Testis (tissue), 3 donors: ENCODE measurements around the gene CEACAM16. TPM values are rescaled to one million over a fixed set of nuclear protein-coding genes. Genes with fewer than 3 reads are reported as not detected.

Experiments
- DNase-seq: peaks from one replicate; pipeline ENCODE4 v3.0.0-alpha.2; 2019
- H3K27ac ChIP-seq, 2 donors: fragments of 200-600 bp; sonication (generic); one replicate each; pipeline ENCODE4 v1.5.1; 2019
- H3K27me3 ChIP-seq: fragments of 200-600 bp; sonication (generic); one replicate; pipeline ENCODE4 v1.5.1; 2019
- H3K36me3 ChIP-seq: fragments of 200-600 bp; sonication (generic); one replicate; pipeline ENCODE4 v1.5.1; 2017; ENCODE audit warnings: low read depth; ENCODE audit errors: missing control alignments
- H3K4me1 ChIP-seq: fragments of 200-600 bp; sonication (generic); one replicate; pipeline ENCODE4 v1.5.1; 2019
- H3K4me3 ChIP-seq, 2 donors: fragments of 200-600 bp; sonication (generic); one replicate each; pipeline ENCODE4 v1.5.1; 2017 to 2019
- H3K9me3 ChIP-seq: fragments of 200-600 bp; sonication (generic); one replicate; pipeline ENCODE4 v1.5.1; 2017
- CTCF ChIP-seq, 3 experiments: fragments of 450-650 bp in 2 of 3; fragments of 200-600 bp in 1 of 3; sonication (generic) in 1 of 3; IDR thresholded peaks; one replicate each; pipeline ENCODE4 v1.5.1; 2016 to 2019; ENCODE audit warnings: antibody characterized with exemption in 3 of 3, mild to moderate bottlenecking in 2 of 3, moderate library complexity in 1 of 3
- POLR2A ChIP-seq: fragments of 450-650 bp; IDR thresholded peaks from one replicate; pipeline ENCODE4 v1.6.1; 2017; ENCODE audit warnings: antibody characterized with exemption, mild to moderate bottlenecking, moderate library complexity
- WGBS, 2 donors: methylation state at CpG; one replicate each; pipeline ENCODE4 v1.1.5; 2018; 5-methylcytosine and 5-hydroxymethylcytosine counted together
- intact Hi-C: fragments of 100-400 bp; cut with DNase I; formaldehyde crosslinking; loops from one replicate; pipeline ENCODE4 v1.15.1; 2023; ENCODE audit warnings: low total_unique reads
- polyA plus RNA-seq: library from polyadenylated mRNA; stranded (reverse); fragments of 350-450 nt; fragmentation: Illumina TruSeq; extraction: RNeasy Lipid Tissue Mini Kit (QIAGEN cat#74804); gene quantifications from one replicate; pipeline ENCODE4 v1.2.3, GENCODE V29; 2014; ENCODE audit warnings: low read depth, low replicate concordance; ENCODE audit not compliant: insufficient read depth
- total RNA-seq, 2 donors: library from RNA; depleted of rRNA; stranded (reverse); fragments of >200 nt; gene quantifications; one replicate each; pipeline ENCODE4 v1.2.3, GENCODE V29; 2016

Gene CEACAM16
- total and polyA plus RNA-seq, 3 donors from 2014 or later, result 0.50 TPM; not detected in 2

GRCh38 chr19:44738603-44739558 is 39.9 kb downstream of the CEACAM16 start:
- H3K27ac ChIP-seq, result no peak overlapping the region
- peaks cover 37% of the 10 kb centered on the region for H3K4me1 ChIP-seq
- no peak for DNase-seq
- no peaks in the 10 kb centered on the region for H3K36me3 ChIP-seq
- intact Hi-C loops, result no loop called here
- H3K27me3 ChIP-seq, result no peaks in the 10 kb centered on the region
- TF ChIP-seq CTCF (IDR thresholded peaks at IDR 0.05), result no peak
- TF ChIP-seq POLR2A, result no peak
- 74 to 85% methylated on average over 10 to 11 of the region's 11 CpGs for WGBS, 2 donors
- no peak overlapping the region for H3K4me3 ChIP-seq
- no peaks in the 10 kb centered on the region for H3K9me3 ChIP-seq

- DNase-seq, result no peak
- peaks cover 46% of the 10 kb centered on the region for H3K4me1 ChIP-seq
Observed at GRCh38 chr19:44740351-44740824, 41.4 kb downstream of the CEACAM16 start.

DNA sequence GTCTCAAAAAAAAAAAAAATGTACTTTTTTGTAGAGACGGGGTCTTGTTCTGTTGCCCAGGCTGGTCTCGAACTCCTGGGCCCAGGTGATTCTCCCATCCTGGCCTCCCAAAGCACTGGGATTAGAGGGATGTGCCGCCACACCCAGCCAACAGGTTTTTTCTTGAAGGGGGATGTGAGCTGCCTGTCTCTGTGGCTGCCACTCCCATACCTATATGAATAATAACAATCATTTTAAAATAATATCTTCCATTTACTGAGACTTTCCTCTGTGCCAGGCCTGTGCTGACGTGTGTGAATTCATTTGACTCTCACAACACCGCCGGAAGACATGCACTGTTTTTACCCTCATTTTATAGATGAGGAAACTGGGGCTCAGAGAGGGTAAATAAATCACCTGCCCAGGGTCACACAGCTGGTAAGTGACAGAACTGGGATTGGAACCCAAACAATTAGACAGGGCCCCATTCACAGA is 42.3 kb downstream of the CEACAM16 start:
- 60 to 62% methylated on average over 6 of the region's 6 CpGs for WGBS, 2 donors
- TF ChIP-seq CTCF (IDR thresholded peaks at IDR 0.05), result no peak
- TF ChIP-seq POLR2A, result no peak
- intact Hi-C loops, result no loop called here
- Histone ChIP-seq H3K27ac (peak overlapping the region; percentile 77 to 86), H3K9me3 (no peaks in the 10 kb centered on the region), H3K36me3 (no peaks in the 10 kb centered on the region), H3K27me3 (no peaks in the 10 kb centered on the region), H3K4me3 (no peak overlapping the region), H3K4me1 (peaks cover 49% of the 10 kb centered on the region)
- no peak for DNase-seq

More at GRCh38 chr19:44740351-44740824, 41.4 kb downstream of the CEACAM16 start:
- intact Hi-C loops, result no loop called here
- TF ChIP-seq CTCF (IDR thresholded peaks at IDR 0.05) (no peak), POLR2A (no peak)
- H3K27ac ChIP-seq, result no peak overlapping the region
- no peak overlapping the region for H3K4me3 ChIP-seq
- WGBS, 2 donors, result 60 to 62% methylated on average over 3 of the region's 3 CpGs
- no peaks in the 10 kb centered on the region for H3K27me3 ChIP-seq
- no peaks in the 10 kb centered on the region for H3K36me3 ChIP-seq
- no peaks in the 10 kb centered on the region for H3K9me3 ChIP-seq

GRCh38 chr19:44741841-44742329 is 42.9 kb downstream of the CEACAM16 start:
- H3K27ac ChIP-seq, result peak overlapping the region; percentile 77 to 86
- peak; percentile 97 for DNase-seq
- 6 to 24% methylated on average over 5 to 13 of the region's 13 CpGs for WGBS, 2 donors
- no peaks in the 10 kb centered on the region for H3K9me3 ChIP-seq
- intact Hi-C loops, result no loop called here
- no peaks in the 10 kb centered on the region for H3K27me3 ChIP-seq
- peaks cover 49% of the 10 kb centered on the region for H3K4me1 ChIP-seq
- TF ChIP-seq CTCF (IDR thresholded peaks at IDR 0.05), result no peak
- no peak for TF ChIP-seq POLR2A
- H3K4me3 ChIP-seq, result no peak overlapping the region
- H3K36me3 ChIP-seq, result no peaks in the 10 kb centered on the region
